SK-N-SH (cell line): ENCODE measurements around the gene TJP3. TPM values are rescaled to one million over a fixed set of nuclear protein-coding genes. Genes with fewer than 3 reads are reported as not detected.

Source experiments
- CTCF ChIA-PET: fragments of 300-600, 350-600 bp; formaldehyde crosslinking; extraction: SDS; loops from one replicate; lab custom pipeline; 2021; lab: Yijun Ruan, JAX
- POLR2A ChIA-PET: fragments of 350-600 bp; sonication (Branson Sonifier 250); formaldehyde crosslinking; extraction: SDS; loops from one replicate; lab custom pipeline; 2020; ENCODE audit warnings: antibody characterized with exemption, inconsistent platforms; lab: Yijun Ruan, JAX
- DNase-seq: peaks from one replicate; pipeline ENCODE4 v3.0.0; 2012
- H2AFZ ChIP-seq: fragments of 200-600 bp; sonication (generic); 2 replicates; pipeline ENCODE4 v1.8.1; 2016; ENCODE audit warnings: antibody characterized with exemption, mild to moderate bottlenecking, low read depth
- H3F3A ChIP-seq: fragments of 200-600 bp; sonication (generic); replicated peaks from 2 replicates; pipeline ENCODE3; 2016; ENCODE audit warnings: antibody characterized with exemption, mild to moderate bottlenecking; ENCODE audit not compliant: insufficient read depth
- H3K27ac ChIP-seq, 2 experiments: fragments of 200-500 bp in 1 of 2; fragments of 200-600 bp in 1 of 2; sonication (Bioruptor generic) in 1 of 2; sonication (generic), shearing (Covaris generic) in 1 of 2; 2 replicates each; pipeline versions ENCODE4 v1.5.1 to v1.6.1; 2014 to 2016; ENCODE audit warnings: low read depth in 2 of 2, inconsistent platforms in 1 of 2, low read length in 1 of 2, mild to moderate bottlenecking in 1 of 2, mixed read lengths in 1 of 2
- H3K27me3 ChIP-seq: fragments of 200-600 bp; sonication (generic), shearing (Covaris generic); 2 replicates; pipeline ENCODE4 v1.6.1; 2016; ENCODE audit warnings: mixed run types; ENCODE audit not compliant: insufficient read depth
- H3K36me3 ChIP-seq, 2 experiments: fragments of 200-500 bp in 1 of 2; fragments of 200-600 bp in 1 of 2; sonication (Bioruptor generic) in 1 of 2; sonication (generic) in 1 of 2; replicated peaks in 1 of 2; 2 replicates each; pipeline versions ENCODE3 to v1.5.1; 2014 to 2016; ENCODE audit warnings: low read length in 1 of 2, mild to moderate bottlenecking in 1 of 2; ENCODE audit not compliant: insufficient read depth in 2 of 2, control insufficient read depth in 1 of 2
- H3K4me1 ChIP-seq, 2 experiments: fragments of 200-500 bp in 1 of 2; fragments of 200-600 bp in 1 of 2; sonication (Bioruptor generic) in 1 of 2; sonication (generic), shearing (Covaris generic) in 1 of 2; 2 replicates each; pipeline versions ENCODE4 v1.5.1 to v1.6.1; 2014 to 2016; ENCODE audit warnings: low read depth in 1 of 2, low read length in 1 of 2, mixed run types in 1 of 2; ENCODE audit not compliant: insufficient read depth in 2 of 2, control insufficient read depth in 1 of 2
- H3K4me2 ChIP-seq: fragments of 200-600 bp; sonication (generic), shearing (Covaris generic); 2 replicates; pipeline ENCODE4 v1.6.1; 2017; ENCODE audit warnings: mixed run types
- H3K4me3 ChIP-seq, 2 experiments: fragments of 200-500 bp in 1 of 2; fragments of 200-600 bp in 1 of 2; sonication (Bioruptor generic) in 1 of 2; sonication (generic), shearing (Covaris generic) in 1 of 2; 2 replicates each; pipeline versions ENCODE4 v1.5.1 to v1.8.1; 2014 to 2016; ENCODE audit warnings: low read depth in 2 of 2, inconsistent platforms in 1 of 2, low read length in 1 of 2, mild to moderate bottlenecking in 1 of 2, mixed read lengths in 1 of 2, moderate library complexity in 1 of 2
- H3K79me2 ChIP-seq: fragments of 200-600 bp; sonication (generic); 2 replicates; pipeline ENCODE4 v1.8.1; 2017; ENCODE audit warnings: mild to moderate bottlenecking; ENCODE audit not compliant: insufficient read depth
- H3K9ac ChIP-seq: fragments of 200-600 bp; sonication (generic); 2 replicates; pipeline ENCODE4 v1.6.1; 2017; ENCODE audit warnings: mixed run types
- H3K9me2 ChIP-seq: fragments of 200-600 bp; sonication (generic); 2 replicates; pipeline ENCODE4 v1.6.1; 2017; ENCODE audit warnings: mixed run types
- H3K9me3 ChIP-seq: fragments of 200-600 bp; sonication (generic); 2 replicates; pipeline ENCODE4 v1.6.1; 2017; ENCODE audit warnings: mixed run types, mild to moderate bottlenecking, moderate library complexity
- H4K20me1 ChIP-seq: fragments of 200-600 bp; sonication (generic); 2 replicates; pipeline ENCODE4 v1.6.1; 2017; ENCODE audit warnings: mild to moderate bottlenecking, mixed run types; ENCODE audit not compliant: insufficient read depth
- EP300 ChIP-seq, 2 experiments: IDR thresholded peaks; 2 replicates each; pipeline versions ENCODE4 v1.4.0 to v1.6.1; 2012; ENCODE audit warnings: borderline replicate concordance in 1 of 2, low read depth in 1 of 2, low read length in 1 of 2
- EZH2phosphoT487 ChIP-seq: fragments of 200-600 bp; sonication (generic); IDR thresholded peaks from 2 replicates; pipeline ENCODE4 v1.6.1; 2017; ENCODE audit warnings: low read depth, mixed run types, mild to moderate bottlenecking, antibody characterized with exemption, moderate library complexity, borderline replicate concordance
- FOXJ3 ChIP-seq: sonication (generic); formaldehyde crosslinking; IDR thresholded peaks from 2 replicates; pipeline ENCODE4 v1.5.1; 2020; ENCODE audit warnings: mild to moderate bottlenecking, missing genetic modification reagents
- GATA2 ChIP-seq: sonication (generic); formaldehyde crosslinking; IDR thresholded peaks from 2 replicates; pipeline ENCODE4 v1.5.0; 2020; ENCODE audit warnings: mild to moderate bottlenecking, missing genetic modification reagents
- MAX ChIP-seq: IDR thresholded peaks from 2 replicates; pipeline ENCODE4 v1.4.0; 2012; ENCODE audit warnings: low read depth
- MXI1 ChIP-seq: IDR thresholded peaks from 2 replicates; pipeline ENCODE4 v1.6.1; 2012; ENCODE audit warnings: mild to moderate bottlenecking, low read depth, low read length, improper control_type of control experiment
- NFIC ChIP-seq: IDR thresholded peaks from 2 replicates; pipeline ENCODE4 v1.4.0; 2012; ENCODE audit warnings: borderline replicate concordance
- RCOR1 ChIP-seq: fragments of 150-350 bp; IDR thresholded peaks from 2 replicates; pipeline ENCODE4 v1.6.1; 2017; ENCODE audit warnings: antibody characterized with exemption, low read length
- SMC3 ChIP-seq: IDR thresholded peaks from 2 replicates; pipeline ENCODE4 v1.6.1; 2012; ENCODE audit warnings: low read depth, low read length, improper control_type of control experiment
- TCF12 ChIP-seq: IDR thresholded peaks from 2 replicates; pipeline ENCODE4 v1.4.0; 2012
- TEAD4 ChIP-seq: IDR thresholded peaks from 2 replicates; pipeline ENCODE4 v1.4.0; 2012; ENCODE audit warnings: mild to moderate bottlenecking, borderline replicate concordance; ENCODE audit not compliant: insufficient read depth
- USF1 ChIP-seq: IDR thresholded peaks from 2 replicates; pipeline ENCODE4 v1.4.0; 2012; ENCODE audit warnings: low read depth, borderline replicate concordance
- USF2 ChIP-seq: fragments of 150-350 bp; IDR thresholded peaks from 2 replicates; pipeline ENCODE4 v1.6.1; 2017; ENCODE audit warnings: antibody characterized with exemption, low read length, low read depth, borderline replicate concordance
- WGBS: methylation state at CpG from one replicate; pipeline ENCODE4 v1.1.6; 2017; ENCODE audit warnings: low lambda C conversion rate; 5-methylcytosine and 5-hydroxymethylcytosine counted together
- polyA plus RNA-seq, 3 experiments: library from polyadenylated mRNA; depleted of rRNA; stranded (reverse); fragments of >200 nt; gene quantifications; 2 replicates each; pipeline ENCODE4 v1.2.3, GENCODE V29; 2012
- TF ChIP-seq, protein P1 (sequence below): fragments of 200-600 bp; sonication (generic); IDR thresholded peaks from 2 replicates; pipeline ENCODE4 v1.6.1; 2017; ENCODE audit warnings: antibody characterized with exemption, mild to moderate bottlenecking, moderate library complexity
- TF ChIP-seq, protein P2 (sequence below): IDR thresholded peaks from 2 replicates; pipeline ENCODE4 v1.6.1; 2012; ENCODE audit warnings: mild to moderate bottlenecking, low read depth, low read length, moderate library complexity

Gene TJP3
- polyA plus RNA-seq, 1 of the 3 experiments (the other 2 are of a cell fraction) = 0.36 TPM

GRCh38 chr19:3674784-3675543 lies 33.2 kb upstream of the TJP3 start (continued):
- no peak for TF ChIP-seq TCF12
- no peak for TF ChIP-seq EZH2phosphoT487
- no peak for TF ChIP-seq GATA2 (CRISPR knock-in tag)
- no peak for TF ChIP-seq TEAD4
- TF ChIP-seq, all 33 proteins: peak for 0

GRCh38 chr19:3678188-3678587 lies 30.0 kb upstream of the TJP3 start:
- H3K4me3 ChIP-seq = no peak overlapping the region
- H3K27ac ChIP-seq = no peak overlapping the region
- H3K9ac ChIP-seq = no peak overlapping the region
- H3K4me2 ChIP-seq = no peak overlapping the region
- no peaks in the 10 kb centered on the region for H3K27me3 ChIP-seq
- TF ChIP-seq, protein P1, sequence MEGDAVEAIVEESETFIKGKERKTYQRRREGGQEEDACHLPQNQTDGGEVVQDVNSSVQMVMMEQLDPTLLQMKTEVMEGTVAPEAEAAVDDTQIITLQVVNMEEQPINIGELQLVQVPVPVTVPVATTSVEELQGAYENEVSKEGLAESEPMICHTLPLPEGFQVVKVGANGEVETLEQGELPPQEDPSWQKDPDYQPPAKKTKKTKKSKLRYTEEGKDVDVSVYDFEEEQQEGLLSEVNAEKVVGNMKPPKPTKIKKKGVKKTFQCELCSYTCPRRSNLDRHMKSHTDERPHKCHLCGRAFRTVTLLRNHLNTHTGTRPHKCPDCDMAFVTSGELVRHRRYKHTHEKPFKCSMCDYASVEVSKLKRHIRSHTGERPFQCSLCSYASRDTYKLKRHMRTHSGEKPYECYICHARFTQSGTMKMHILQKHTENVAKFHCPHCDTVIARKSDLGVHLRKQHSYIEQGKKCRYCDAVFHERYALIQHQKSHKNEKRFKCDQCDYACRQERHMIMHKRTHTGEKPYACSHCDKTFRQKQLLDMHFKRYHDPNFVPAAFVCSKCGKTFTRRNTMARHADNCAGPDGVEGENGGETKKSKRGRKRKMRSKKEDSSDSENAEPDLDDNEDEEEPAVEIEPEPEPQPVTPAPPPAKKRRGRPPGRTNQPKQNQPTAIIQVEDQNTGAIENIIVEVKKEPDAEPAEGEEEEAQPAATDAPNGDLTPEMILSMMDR = no peak
- TF ChIP-seq, protein P2, sequence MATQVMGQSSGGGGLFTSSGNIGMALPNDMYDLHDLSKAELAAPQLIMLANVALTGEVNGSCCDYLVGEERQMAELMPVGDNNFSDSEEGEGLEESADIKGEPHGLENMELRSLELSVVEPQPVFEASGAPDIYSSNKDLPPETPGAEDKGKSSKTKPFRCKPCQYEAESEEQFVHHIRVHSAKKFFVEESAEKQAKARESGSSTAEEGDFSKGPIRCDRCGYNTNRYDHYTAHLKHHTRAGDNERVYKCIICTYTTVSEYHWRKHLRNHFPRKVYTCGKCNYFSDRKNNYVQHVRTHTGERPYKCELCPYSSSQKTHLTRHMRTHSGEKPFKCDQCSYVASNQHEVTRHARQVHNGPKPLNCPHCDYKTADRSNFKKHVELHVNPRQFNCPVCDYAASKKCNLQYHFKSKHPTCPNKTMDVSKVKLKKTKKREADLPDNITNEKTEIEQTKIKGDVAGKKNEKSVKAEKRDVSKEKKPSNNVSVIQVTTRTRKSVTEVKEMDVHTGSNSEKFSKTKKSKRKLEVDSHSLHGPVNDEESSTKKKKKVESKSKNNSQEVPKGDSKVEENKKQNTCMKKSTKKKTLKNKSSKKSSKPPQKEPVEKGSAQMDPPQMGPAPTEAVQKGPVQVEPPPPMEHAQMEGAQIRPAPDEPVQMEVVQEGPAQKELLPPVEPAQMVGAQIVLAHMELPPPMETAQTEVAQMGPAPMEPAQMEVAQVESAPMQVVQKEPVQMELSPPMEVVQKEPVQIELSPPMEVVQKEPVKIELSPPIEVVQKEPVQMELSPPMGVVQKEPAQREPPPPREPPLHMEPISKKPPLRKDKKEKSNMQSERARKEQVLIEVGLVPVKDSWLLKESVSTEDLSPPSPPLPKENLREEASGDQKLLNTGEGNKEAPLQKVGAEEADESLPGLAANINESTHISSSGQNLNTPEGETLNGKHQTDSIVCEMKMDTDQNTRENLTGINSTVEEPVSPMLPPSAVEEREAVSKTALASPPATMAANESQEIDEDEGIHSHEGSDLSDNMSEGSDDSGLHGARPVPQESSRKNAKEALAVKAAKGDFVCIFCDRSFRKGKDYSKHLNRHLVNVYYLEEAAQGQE = no peak
- no peak for TF ChIP-seq EP300 (IDR thresholded peaks at IDR 0.05; ENCODE audit: borderline replicate concordance in 1 of 2, low read depth in 1 of 2, low read length in 1 of 2)
- no peak for TF ChIP-seq NFIC
- no peak for TF ChIP-seq USF2
- TF ChIP-seq SMC3 = no peak
- no peak for TF ChIP-seq USF1
- no peak for TF ChIP-seq FOXJ3 (CRISPR knock-in tag)
- no peak for TF ChIP-seq RCOR1
- no peak for TF ChIP-seq MAX
- TF ChIP-seq TCF12 = no peak
- no peak for TF ChIP-seq MXI1
- H2AFZ ChIP-seq = no peak overlapping the region
- ChIA-PET CTCF (no interaction called here), POLR2A (no interaction called here)
- 96% methylated on average over 3 of the region's 3 CpGs for WGBS
- H3K9me3 ChIP-seq = no peaks in the 10 kb centered on the region
- no peak for DNase-seq
- no peaks in the 10 kb centered on the region for H3K9me2 ChIP-seq
- H4K20me1 ChIP-seq = 0 out of 2 replicates have a peak, but pooled peaks cover 14% of the 10 kb centered on the region
- H3F3A ChIP-seq = no peaks in the 10 kb centered on the region
- H3K4me1 ChIP-seq = peaks cover 0 to 3% of the 10 kb centered on the region in 2 experiments; a peak in 1 of 4 replicates
- peaks cover 13% of the 10 kb centered on the region; the same call in 1 of the 2 replicates for H3K79me2 ChIP-seq
- H3K36me3 ChIP-seq = no peaks in the 10 kb centered on the region
